SH-SY5Y (cell line): ENCODE data around the gene SVOP.

Experiments
- GATA2 ChIP-seq: IDR thresholded peaks from 2 replicates; pipeline ENCODE4 v1.6.1; 2011; ENCODE audit warnings: mild to moderate bottlenecking, low read depth, low read length
- GATA3 ChIP-seq: IDR thresholded peaks from 2 replicates; pipeline ENCODE4 v1.6.1; 2011; ENCODE audit warnings: low read depth, mild to moderate bottlenecking, low read length, moderate library complexity

GRCh38 chr12:108868781-108869180 lies 152.1 kb downstream of the SVOP start:
- TF ChIP-seq GATA3 (no peak), GATA2 (no peak)
